Loucy (cell line): ENCODE results near the gene HS6ST1.

Source experiments
- H2AFZ ChIP-seq: fragments of 200-600 bp; sonication (generic); 2 replicates; pipeline ENCODE4 v1.6.0; 2016; ENCODE audit warnings: antibody characterized with exemption, mild to moderate bottlenecking, low read length, moderate library complexity
- H3F3A ChIP-seq: fragments of 200-600 bp; 2 replicates; pipeline ENCODE4 v1.6.0; 2016; ENCODE audit warnings: antibody characterized with exemption, low read depth, mild to moderate bottlenecking
- H3K27me3 ChIP-seq: fragments of 200-600 bp; sonication (generic); 2 replicates; pipeline ENCODE4 v1.6.1; 2014; ENCODE audit warnings: low read length, mild to moderate bottlenecking; ENCODE audit not compliant: insufficient read depth, poor library complexity, severe bottlenecking
- H3K36me3 ChIP-seq: fragments of 200-600 bp; sonication (generic); 2 replicates; pipeline ENCODE4 v1.6.1; 2016; ENCODE audit warnings: low read length; ENCODE audit not compliant: insufficient read depth
- H3K4me1 ChIP-seq: fragments of 200-600 bp; sonication (generic); 2 replicates; pipeline ENCODE4 v1.5.1; 2014; ENCODE audit warnings: low read length, mild to moderate bottlenecking; ENCODE audit not compliant: insufficient read depth, poor library complexity, severe bottlenecking
- H3K4me2 ChIP-seq: fragments of 200-600 bp; sonication (generic); 2 replicates; pipeline ENCODE4 v1.6.0; 2014; ENCODE audit warnings: antibody characterized with exemption, low read length, low read depth, mild to moderate bottlenecking; ENCODE audit not compliant: poor library complexity, severe bottlenecking
- H3K4me3 ChIP-seq: fragments of 200-600 bp; sonication (generic); 2 replicates; pipeline ENCODE4 v1.5.1; 2014; ENCODE audit warnings: low read length, mild to moderate bottlenecking, mixed read lengths; ENCODE audit not compliant: poor library complexity, severe bottlenecking
- H3K79me2 ChIP-seq: fragments of 200-600 bp; sonication (generic); 2 replicates; pipeline ENCODE4 v1.6.1; 2014; ENCODE audit warnings: low read length; ENCODE audit not compliant: insufficient read depth
- H3K9ac ChIP-seq: fragments of 200-600 bp; sonication (generic); 2 replicates; pipeline ENCODE4 v1.6.0; 2014; ENCODE audit warnings: mild to moderate bottlenecking, low read depth, low read length, moderate library complexity; ENCODE audit not compliant: poor library complexity, severe bottlenecking
- H3K9me2 ChIP-seq: fragments of 200-600 bp; sonication (generic); replicated peaks from 2 replicates; pipeline ENCODE4 v1.6.1; 2016; ENCODE audit warnings: low read depth, low read length, mixed read lengths
- H3K9me3 ChIP-seq: fragments of 200-600 bp; sonication (generic); 2 replicates; pipeline ENCODE4 v1.6.1; 2014; ENCODE audit warnings: mild to moderate bottlenecking, antibody characterized with exemption, low read length, low read depth; ENCODE audit not compliant: insufficient read depth
- H4K20me1 ChIP-seq: fragments of 200-600 bp; sonication (generic); 2 replicates; pipeline ENCODE4 v1.6.0; 2014; ENCODE audit warnings: antibody characterized with exemption, low read length, mild to moderate bottlenecking; ENCODE audit not compliant: insufficient read depth, poor library complexity, severe bottlenecking
- CTCF ChIP-seq: fragments of 200-600 bp; sonication (generic); conservative IDR thresholded peaks from 2 replicates; pipeline ENCODE4 v1.5.1; 2014; ENCODE audit warnings: mild to moderate bottlenecking, antibody characterized with exemption, low read length
- EZH2phosphoT487 ChIP-seq: fragments of 200-600 bp; IDR thresholded peaks from 2 replicates; pipeline ENCODE4 v1.6.1; 2018; ENCODE audit warnings: antibody characterized with exemption, mild to moderate bottlenecking, moderate library complexity, borderline replicate concordance

The HS6ST1 gene

GRCh38 chr2:128291844-128292598 is 26.6 kb downstream of the HS6ST1 start:
- no peak overlapping the region for H3K4me2 ChIP-seq
- peaks cover 100% of the 10 kb centered on the region for H3K79me2 ChIP-seq
- no peak overlapping the region for H3K4me3 ChIP-seq
- peaks cover 3% of the 10 kb centered on the region; the same call in 1 of the 2 replicates for H3F3A ChIP-seq
- H3K4me1 ChIP-seq, result peaks cover 22% of the 10 kb centered on the region
- no peaks in the 10 kb centered on the region for H3K9me2 ChIP-seq
- TF ChIP-seq EZH2phosphoT487, result no peak
- no peak for TF ChIP-seq CTCF
- H3K36me3 ChIP-seq, result peaks cover 98% of the 10 kb centered on the region
- no peaks in the 10 kb centered on the region for H3K9me3 ChIP-seq
- peaks cover 100% of the 10 kb centered on the region for H4K20me1 ChIP-seq
- H3K27me3 ChIP-seq, result no peaks in the 10 kb centered on the region
- H2AFZ ChIP-seq, result no peak overlapping the region
- no peak overlapping the region for H3K9ac ChIP-seq

GRCh38 chr2:128291161-128291843 is 27.4 kb downstream of the HS6ST1 start:
- no peaks in the 10 kb centered on the region for H3K9me3 ChIP-seq
- H3K4me2 ChIP-seq, result peak overlapping the region; percentile 19
- peaks cover 98% of the 10 kb centered on the region for H3K36me3 ChIP-seq
- peaks cover 100% of the 10 kb centered on the region for H4K20me1 ChIP-seq
- H2AFZ ChIP-seq, result no peak overlapping the region
- H3K9me2 ChIP-seq, result no peaks in the 10 kb centered on the region
- no peak for TF ChIP-seq EZH2phosphoT487
- TF ChIP-seq CTCF, result no peak
- no peak overlapping the region for H3K4me3 ChIP-seq
- H3K4me1 ChIP-seq, result peaks cover 22% of the 10 kb centered on the region
- peaks cover 100% of the 10 kb centered on the region for H3K79me2 ChIP-seq
- H3F3A ChIP-seq, result no peaks in the 10 kb centered on the region
- H3K9ac ChIP-seq, result no peak overlapping the region
- H3K27me3 ChIP-seq, result no peaks in the 10 kb centered on the region

GRCh38 chr2:128290356-128290755 is 28.3 kb downstream of the HS6ST1 start:
- Histone ChIP-seq H3K9me3 (no peaks in the 10 kb centered on the region), H3K9me2 (no peaks in the 10 kb centered on the region), H3F3A (no peaks in the 10 kb centered on the region), H3K27me3 (no peaks in the 10 kb centered on the region), H2AFZ (no peak overlapping the region), H4K20me1 (peaks cover 100% of the 10 kb centered on the region), H3K4me1 (peaks cover 22% of the 10 kb centered on the region), H3K9ac (no peak overlapping the region), H3K79me2 (peaks cover 100% of the 10 kb centered on the region), H3K36me3 (peaks cover 98% of the 10 kb centered on the region), H3K4me3 (no peak overlapping the region), H3K4me2 (no peak overlapping the region)
- TF ChIP-seq EZH2phosphoT487, result no peak
